Stomach (tissue), 4 donors: ENCODE results near the gene LSAMP.

Source experiments
- EP300 ChIP-seq: sonication (generic); formaldehyde crosslinking; IDR thresholded peaks from one replicate; pipeline ENCODE4 v1.6.1; 2017; ENCODE audit warnings: antibody characterized with exemption
- POLR2A ChIP-seq, 4 donors: fragments of 450-650 bp; IDR thresholded peaks; one replicate each; pipeline ENCODE4 v1.6.1; 2016; ENCODE audit warnings: antibody characterized with exemption in 4 of 4, control low read depth in 2 of 4, mild to moderate bottlenecking in 1 of 4, moderate library complexity in 1 of 4
- POLR2AphosphoS5 ChIP-seq, 3 donors: sonication (generic); formaldehyde crosslinking; IDR thresholded peaks; one replicate each; pipeline ENCODE4 v1.6.1; 2016; ENCODE audit warnings: antibody characterized with exemption in 3 of 3
- TF ChIP-seq, protein P1 (sequence below), 7 experiments: fragments of 450-650 bp in 4 of 7; fragments of 200-600 bp in 3 of 7; sonication (generic) in 3 of 7; IDR thresholded peaks; one replicate each; pipeline ENCODE4 v1.5.1; 2016 to 2019; ENCODE audit warnings: antibody characterized with exemption in 7 of 7, control low read depth in 2 of 7, mild to moderate bottlenecking in 1 of 7

- TF ChIP-seq, protein P1, sequence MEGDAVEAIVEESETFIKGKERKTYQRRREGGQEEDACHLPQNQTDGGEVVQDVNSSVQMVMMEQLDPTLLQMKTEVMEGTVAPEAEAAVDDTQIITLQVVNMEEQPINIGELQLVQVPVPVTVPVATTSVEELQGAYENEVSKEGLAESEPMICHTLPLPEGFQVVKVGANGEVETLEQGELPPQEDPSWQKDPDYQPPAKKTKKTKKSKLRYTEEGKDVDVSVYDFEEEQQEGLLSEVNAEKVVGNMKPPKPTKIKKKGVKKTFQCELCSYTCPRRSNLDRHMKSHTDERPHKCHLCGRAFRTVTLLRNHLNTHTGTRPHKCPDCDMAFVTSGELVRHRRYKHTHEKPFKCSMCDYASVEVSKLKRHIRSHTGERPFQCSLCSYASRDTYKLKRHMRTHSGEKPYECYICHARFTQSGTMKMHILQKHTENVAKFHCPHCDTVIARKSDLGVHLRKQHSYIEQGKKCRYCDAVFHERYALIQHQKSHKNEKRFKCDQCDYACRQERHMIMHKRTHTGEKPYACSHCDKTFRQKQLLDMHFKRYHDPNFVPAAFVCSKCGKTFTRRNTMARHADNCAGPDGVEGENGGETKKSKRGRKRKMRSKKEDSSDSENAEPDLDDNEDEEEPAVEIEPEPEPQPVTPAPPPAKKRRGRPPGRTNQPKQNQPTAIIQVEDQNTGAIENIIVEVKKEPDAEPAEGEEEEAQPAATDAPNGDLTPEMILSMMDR (IDR thresholded peaks at IDR 0.05), result no peak
- no peak for TF ChIP-seq POLR2A (IDR thresholded peaks at IDR 0.05)
- no peak for TF ChIP-seq EP300
- no peak for TF ChIP-seq POLR2AphosphoS5 (IDR thresholded peaks at IDR 0.05)
These were observed 122.4 kb downstream of the LSAMP start for GRCh38 chr3:116322750-116323375.
